Vagina (tissue), 2 donors: ENCODE measurements around the gene EIF4E1B.

Experiments used
- POLR2A ChIP-seq, 2 donors: fragments of 450-650 bp; IDR thresholded peaks; one replicate each; pipeline ENCODE4 v1.6.1; 2017; ENCODE audit warnings: antibody characterized with exemption in 2 of 2, mild to moderate bottlenecking in 2 of 2, moderate library complexity in 2 of 2
- TF ChIP-seq, protein P1 (sequence below), 3 experiments: fragments of 450-650 bp in 2 of 3; fragments of 200-600 bp in 1 of 3; sonication (generic) in 1 of 3; IDR thresholded peaks; one replicate each; pipeline ENCODE4 v1.5.1; 2017 to 2019; ENCODE audit warnings: antibody characterized with exemption in 3 of 3, mild to moderate bottlenecking in 2 of 3, moderate library complexity in 2 of 3

DNA sequence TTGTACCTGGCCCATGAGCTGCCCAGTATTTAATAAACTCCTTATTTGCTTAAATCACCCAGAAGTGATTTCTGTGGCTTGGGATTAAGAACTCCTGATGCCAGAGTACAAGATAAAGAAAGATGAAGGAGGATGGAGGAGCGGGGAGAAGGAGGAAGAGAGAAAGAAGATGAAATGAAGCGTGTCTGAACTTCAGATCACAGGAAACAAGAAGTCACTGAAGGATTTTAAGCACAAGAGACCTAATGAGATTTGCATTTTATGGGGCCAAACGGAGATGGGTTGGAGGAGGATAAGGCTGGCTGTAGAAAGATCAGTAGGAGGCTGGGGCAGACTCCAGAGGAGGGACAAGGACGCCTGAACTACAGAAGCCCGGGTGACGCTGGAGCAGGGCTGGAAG lies 3.1 kb downstream of the EIF4E1B start:
- no peak for TF ChIP-seq POLR2A (IDR thresholded peaks at IDR 0.05)
- TF ChIP-seq, protein P1, sequence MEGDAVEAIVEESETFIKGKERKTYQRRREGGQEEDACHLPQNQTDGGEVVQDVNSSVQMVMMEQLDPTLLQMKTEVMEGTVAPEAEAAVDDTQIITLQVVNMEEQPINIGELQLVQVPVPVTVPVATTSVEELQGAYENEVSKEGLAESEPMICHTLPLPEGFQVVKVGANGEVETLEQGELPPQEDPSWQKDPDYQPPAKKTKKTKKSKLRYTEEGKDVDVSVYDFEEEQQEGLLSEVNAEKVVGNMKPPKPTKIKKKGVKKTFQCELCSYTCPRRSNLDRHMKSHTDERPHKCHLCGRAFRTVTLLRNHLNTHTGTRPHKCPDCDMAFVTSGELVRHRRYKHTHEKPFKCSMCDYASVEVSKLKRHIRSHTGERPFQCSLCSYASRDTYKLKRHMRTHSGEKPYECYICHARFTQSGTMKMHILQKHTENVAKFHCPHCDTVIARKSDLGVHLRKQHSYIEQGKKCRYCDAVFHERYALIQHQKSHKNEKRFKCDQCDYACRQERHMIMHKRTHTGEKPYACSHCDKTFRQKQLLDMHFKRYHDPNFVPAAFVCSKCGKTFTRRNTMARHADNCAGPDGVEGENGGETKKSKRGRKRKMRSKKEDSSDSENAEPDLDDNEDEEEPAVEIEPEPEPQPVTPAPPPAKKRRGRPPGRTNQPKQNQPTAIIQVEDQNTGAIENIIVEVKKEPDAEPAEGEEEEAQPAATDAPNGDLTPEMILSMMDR (IDR thresholded peaks at IDR 0.05): no peak
